Type B pancreatic cell (in vitro differentiated cells): ENCODE results near the gene HMGCS2. TPM values are rescaled to one million over a fixed set of nuclear protein-coding genes. Genes with fewer than 3 reads are reported as not detected.

Source experiments
- DNase-seq: peaks from one replicate; pipeline ENCODE4 v3.0.0; 2021; ENCODE audit warnings: mixed read lengths; ENCODE audit not compliant: unreplicated experiment; ENCODE audit errors: extremely low spot score
- H3K27ac Mint-ChIP-seq: 2 replicates; pipeline ENCODE4 v1.8.0; 2021; ENCODE audit warnings: mild to moderate bottlenecking, mixed read lengths
- H3K27me3 Mint-ChIP-seq: 2 replicates; pipeline ENCODE4 v1.8.0; 2021; ENCODE audit warnings: mixed read lengths
- H3K36me3 Mint-ChIP-seq: 2 replicates; pipeline ENCODE4 v1.8.0; 2021; ENCODE audit warnings: mixed read lengths
- H3K4me1 Mint-ChIP-seq: one replicate; pipeline ENCODE4 v1.8.0; 2021; ENCODE audit warnings: mixed read lengths; ENCODE audit not compliant: unreplicated experiment
- H3K4me3 Mint-ChIP-seq: 2 replicates; pipeline ENCODE4 v1.8.0; 2021; ENCODE audit warnings: mild to moderate bottlenecking, mixed read lengths
- H3K9me3 Mint-ChIP-seq: 2 replicates; pipeline ENCODE4 v1.8.0; 2021; ENCODE audit warnings: mixed read lengths
- CTCF ChIP-seq: fragments of 200-600 bp; sonication (generic); conservative IDR thresholded peaks from 2 replicates; pipeline ENCODE4 v1.5.0; 2021; ENCODE audit warnings: antibody characterized with exemption, mild to moderate bottlenecking
- total RNA-seq: library from RNA; stranded (reverse); gene quantifications from 2 replicates; pipeline ENCODE4 v1.2.1, GENCODE V29; 2021; ENCODE audit warnings: low replicate concordance

The HMGCS2 gene
- total RNA-seq, 1 donor from 2014 or later: 19.1 TPM

DNA sequence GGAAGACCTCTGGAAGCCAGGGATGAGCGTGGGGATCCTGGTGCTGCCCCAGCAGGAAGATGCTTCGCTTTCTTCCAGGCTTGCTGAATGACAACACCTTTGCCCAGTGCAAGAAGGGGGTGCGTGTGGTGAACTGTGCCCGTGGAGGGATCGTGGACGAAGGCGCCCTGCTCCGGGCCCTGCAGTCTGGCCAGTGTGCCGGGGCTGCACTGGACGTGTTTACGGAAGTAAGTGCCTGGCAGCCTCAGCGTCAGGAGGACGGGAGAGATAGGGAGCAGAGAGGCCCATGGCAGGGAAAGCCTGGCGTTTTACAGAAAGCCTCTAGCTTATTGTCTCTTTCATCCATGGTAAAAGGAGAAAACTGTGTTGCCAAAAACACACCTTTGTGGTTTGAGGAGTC is 33.5 kb downstream of the HMGCS2 start:
- no peak for TF ChIP-seq CTCF
- no peak overlapping the region for H3K4me3 Mint-ChIP-seq
- H3K36me3 Mint-ChIP-seq: peaks cover 22% of the 10 kb centered on the region
- H3K27me3 Mint-ChIP-seq: no peaks in the 10 kb centered on the region
- peaks cover 10% of the 10 kb centered on the region for H3K4me1 Mint-ChIP-seq
- no peaks in the 10 kb centered on the region for H3K9me3 Mint-ChIP-seq
- peak overlapping the region; percentile 12 for H3K27ac Mint-ChIP-seq
- no peak for DNase-seq

DNA sequence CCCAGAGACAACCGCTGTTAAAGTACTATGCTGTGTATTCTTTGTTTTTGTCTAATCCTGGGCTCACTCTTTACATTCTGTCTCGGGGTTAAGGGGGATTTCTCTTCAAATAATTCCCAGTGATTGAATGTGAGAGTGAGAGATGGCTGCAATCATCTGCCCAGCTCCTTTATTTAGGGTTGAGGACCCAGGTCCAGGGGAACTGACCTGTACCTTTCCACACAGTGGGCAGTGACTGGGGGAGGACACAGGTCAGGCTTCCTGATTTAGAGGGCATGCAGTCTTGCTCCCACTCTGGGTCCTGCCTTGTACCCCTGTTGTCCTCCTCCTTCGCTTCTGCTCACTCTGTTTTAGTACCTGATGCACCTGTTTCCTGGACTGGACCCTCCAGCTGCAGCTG is 35.0 kb downstream of the HMGCS2 start:
- no peaks in the 10 kb centered on the region for H3K27me3 Mint-ChIP-seq
- peaks cover 35% of the 10 kb centered on the region for H3K36me3 Mint-ChIP-seq
- H3K4me3 Mint-ChIP-seq: no peak overlapping the region
- H3K27ac Mint-ChIP-seq: no peak overlapping the region
- no peak for TF ChIP-seq CTCF
- H3K9me3 Mint-ChIP-seq: no peaks in the 10 kb centered on the region
- H3K4me1 Mint-ChIP-seq: peaks cover 14% of the 10 kb centered on the region
- DNase-seq: no peak

- Mint-ChIP-seq H3K36me3 (peaks cover 31% of the 10 kb centered on the region), H3K4me3 (no peak overlapping the region), H3K9me3 (no peaks in the 10 kb centered on the region), H3K27me3 (no peaks in the 10 kb centered on the region), H3K4me1 (peaks cover 10% of the 10 kb centered on the region), H3K27ac (no peak overlapping the region)
- no peak for DNase-seq
- no peak for TF ChIP-seq CTCF
Observed at GRCh38 chr1:119732465-119733168, 36.1 kb downstream of the HMGCS2 start.

- Mint-ChIP-seq H3K27me3 (no peaks in the 10 kb centered on the region), H3K4me3 (no peak overlapping the region), H3K9me3 (no peaks in the 10 kb centered on the region), H3K36me3 (peaks cover 31% of the 10 kb centered on the region), H3K4me1 (peaks cover 5% of the 10 kb centered on the region), H3K27ac (no peak overlapping the region)
- no peak for TF ChIP-seq CTCF
- DNase-seq: no peak
Observed at GRCh38 chr1:119731741-119732430, 36.8 kb downstream of the HMGCS2 start.

GRCh38 chr1:119731060-119731459 is 37.6 kb downstream of the HMGCS2 start:
- H3K27me3 Mint-ChIP-seq: no peaks in the 10 kb centered on the region
- no peaks in the 10 kb centered on the region for H3K9me3 Mint-ChIP-seq
- no peak for DNase-seq
- H3K36me3 Mint-ChIP-seq: peaks cover 29% of the 10 kb centered on the region
- no peak overlapping the region for H3K4me3 Mint-ChIP-seq
- H3K4me1 Mint-ChIP-seq: peaks cover 4% of the 10 kb centered on the region
- no peak overlapping the region for H3K27ac Mint-ChIP-seq
- no peak for TF ChIP-seq CTCF
